KOPT-K1 (cell line): ENCODE results near the gene TCF12.

Source experiments
- H3K27ac ChIP-seq: fragments of 200-600 bp; sonication (generic); 2 replicates; pipeline ENCODE4 v1.5.1; 2016; ENCODE audit warnings: antibody characterized with exemption, mild to moderate bottlenecking, low read depth, low read length; ENCODE audit not compliant: poor library complexity, severe bottlenecking
- H3K36me3 ChIP-seq: fragments of 200-600 bp; sonication (generic); 2 replicates; pipeline ENCODE4 v1.5.1; 2017; ENCODE audit warnings: antibody characterized with exemption, mild to moderate bottlenecking, low read length, moderate library complexity; ENCODE audit not compliant: insufficient read depth
- H3K9me3 ChIP-seq: fragments of 200-600 bp; sonication (generic); 2 replicates; pipeline ENCODE4 v1.5.1; 2017; ENCODE audit warnings: antibody characterized with exemption, low read length, mild to moderate bottlenecking; ENCODE audit not compliant: insufficient read depth, poor library complexity, severe bottlenecking

TCF12 gene

DNA sequence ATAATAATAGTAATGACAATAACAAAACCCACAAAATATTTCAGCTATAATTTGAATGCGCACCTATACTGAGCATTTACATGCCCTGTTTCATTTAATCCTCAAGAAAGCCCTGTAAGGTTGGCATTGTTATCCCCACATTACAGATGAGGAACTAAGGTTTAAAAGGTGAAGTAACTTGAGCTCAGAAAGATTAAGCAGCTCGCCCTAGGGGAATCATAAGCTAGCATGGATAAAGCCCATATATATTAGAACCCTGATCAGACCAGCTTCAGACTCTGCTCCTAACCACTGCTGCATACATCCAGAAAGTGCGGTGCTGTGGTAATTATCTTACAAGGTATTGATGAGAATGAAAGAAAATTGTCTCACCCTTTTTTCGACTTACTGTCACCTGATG is 316.7 kb downstream of the TCF12 start:
- peaks cover 77% of the 10 kb centered on the region for H3K36me3 ChIP-seq
- H3K9me3 ChIP-seq = no peaks in the 10 kb centered on the region
- no peak overlapping the region for H3K27ac ChIP-seq

DNA sequence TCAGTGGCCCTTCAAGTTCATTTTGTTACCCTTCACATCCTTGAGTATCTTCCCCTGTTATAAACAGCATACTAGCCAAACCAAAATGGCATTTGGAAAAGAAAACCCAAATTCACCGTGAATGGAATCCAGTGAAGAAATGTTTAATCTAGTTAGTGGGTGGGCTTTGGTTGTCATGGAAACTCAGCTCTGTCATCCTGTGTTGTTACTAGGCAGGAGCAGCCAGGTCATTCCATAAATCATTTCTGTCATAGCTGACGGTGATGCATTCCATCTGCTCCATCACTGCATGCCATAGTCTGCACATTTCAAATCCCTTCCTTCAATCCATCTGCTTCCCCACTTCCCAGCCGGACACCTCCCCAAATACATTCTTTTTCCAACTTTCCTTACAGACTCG is 317.4 kb downstream of the TCF12 start:
- H3K27ac ChIP-seq = no peak overlapping the region
- H3K36me3 ChIP-seq = peaks cover 83% of the 10 kb centered on the region

DNA sequence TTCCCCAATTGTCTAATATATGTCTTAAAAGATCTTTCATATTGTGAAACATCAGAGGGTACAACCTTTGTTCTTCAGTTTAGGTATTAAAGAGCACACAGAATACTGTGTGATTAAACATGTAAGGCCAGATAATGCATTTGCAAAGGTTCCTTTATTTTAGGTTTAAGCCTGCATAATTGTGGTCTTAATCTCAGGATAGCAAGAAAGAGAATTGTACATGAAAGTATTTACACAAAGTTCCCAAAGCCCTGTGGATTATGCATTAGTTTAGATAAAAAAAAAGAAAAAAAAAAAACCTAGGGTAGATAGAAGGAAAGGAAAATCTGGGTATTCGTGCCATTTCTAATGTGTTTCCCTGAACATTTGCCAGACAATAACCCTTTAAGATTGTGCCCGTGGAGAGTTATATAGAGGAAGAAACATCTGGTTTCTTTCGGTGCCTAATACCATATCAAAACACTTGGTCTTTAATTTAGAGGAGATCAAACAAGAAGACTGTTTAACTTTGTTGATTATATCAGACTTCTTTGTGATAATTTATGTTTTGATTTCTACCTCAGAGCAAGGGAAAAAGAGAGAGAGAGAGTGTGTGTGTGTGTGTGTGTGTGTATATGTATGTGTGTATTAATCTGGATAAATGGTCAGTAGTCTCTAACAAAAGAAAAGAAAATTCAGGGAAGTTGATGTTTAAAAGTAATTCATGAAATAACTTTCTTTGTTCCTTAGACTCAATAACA is 318.3 kb downstream of the TCF12 start:
- no peaks in the 10 kb centered on the region for H3K9me3 ChIP-seq
- no peak overlapping the region for H3K27ac ChIP-seq
- peaks cover 85% of the 10 kb centered on the region for H3K36me3 ChIP-seq

More for the DNA sequence above, 317.4 kb downstream of the TCF12 start:
- H3K9me3 ChIP-seq = no peaks in the 10 kb centered on the region

DNA sequence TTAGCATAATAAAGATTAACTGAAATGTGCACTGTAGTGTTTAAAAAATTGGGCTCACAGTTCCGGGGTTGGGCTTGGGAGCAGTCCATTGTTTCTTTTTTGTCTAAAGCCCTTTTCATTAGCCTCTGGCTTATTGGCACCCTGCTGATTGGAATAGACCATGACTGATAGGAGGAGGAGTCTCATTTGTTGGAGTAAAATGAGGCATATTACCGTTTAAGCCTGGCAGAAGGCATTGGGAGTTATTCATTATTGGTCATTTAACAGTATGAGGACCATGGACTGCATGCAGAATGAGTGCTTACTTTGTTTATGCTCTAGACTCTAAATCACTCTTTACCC is 318.8 kb downstream of the TCF12 start:
- Histone ChIP-seq H3K9me3 (no peaks in the 10 kb centered on the region), H3K36me3 (peaks cover 79% of the 10 kb centered on the region), H3K27ac (no peak overlapping the region)

DNA sequence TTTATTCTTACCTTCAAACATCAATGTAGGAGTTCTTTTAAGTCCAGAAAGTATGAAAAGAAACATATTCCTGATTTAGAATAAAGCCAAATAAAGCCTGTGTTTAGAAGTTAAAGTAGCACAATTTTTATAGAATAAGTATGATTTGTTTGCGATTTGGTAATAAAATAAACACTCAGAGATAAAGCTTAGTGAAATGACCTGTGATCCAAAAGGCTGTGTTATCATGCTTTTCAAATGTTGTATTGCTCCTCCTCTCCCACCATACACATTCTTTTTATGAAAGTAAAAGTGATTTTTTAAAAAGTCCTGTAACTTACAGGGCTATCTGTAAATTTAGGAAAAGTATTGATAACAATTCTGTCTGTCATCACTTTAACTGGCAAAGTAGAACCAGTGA is 319.2 kb downstream of the TCF12 start:
- Histone ChIP-seq H3K9me3 (no peaks in the 10 kb centered on the region), H3K36me3 (peaks cover 75% of the 10 kb centered on the region), H3K27ac (no peak overlapping the region)

DNA sequence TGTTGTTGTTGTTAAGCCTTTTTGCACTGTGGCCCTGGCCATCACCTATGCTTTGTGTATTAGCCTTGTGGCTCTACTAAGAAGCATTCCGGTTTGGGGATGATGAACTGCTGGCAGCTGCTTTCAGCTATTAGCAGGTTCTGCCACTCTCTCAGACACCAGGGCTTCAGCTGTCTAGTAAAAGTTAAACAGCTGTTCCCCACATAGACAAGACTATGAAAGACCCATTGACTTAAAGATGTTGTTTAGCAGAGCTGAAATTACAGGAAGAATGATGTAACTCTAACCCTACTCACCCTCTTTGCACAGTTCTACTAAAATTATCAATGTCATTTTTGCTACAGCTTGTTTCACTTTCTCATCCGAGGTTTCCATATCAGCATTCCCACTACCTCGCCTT is 326.7 kb downstream of the TCF12 start:
- Histone ChIP-seq H3K9me3 (no peaks in the 10 kb centered on the region), H3K36me3 (peaks cover 66% of the 10 kb centered on the region), H3K27ac (no peak overlapping the region)

- Histone ChIP-seq H3K9me3 (no peaks in the 10 kb centered on the region), H3K36me3 (peaks cover 66% of the 10 kb centered on the region), H3K27ac (no peak overlapping the region)
These were observed 327.3 kb downstream of the TCF12 start for GRCh38 chr15:57245714-57246113.

DNA sequence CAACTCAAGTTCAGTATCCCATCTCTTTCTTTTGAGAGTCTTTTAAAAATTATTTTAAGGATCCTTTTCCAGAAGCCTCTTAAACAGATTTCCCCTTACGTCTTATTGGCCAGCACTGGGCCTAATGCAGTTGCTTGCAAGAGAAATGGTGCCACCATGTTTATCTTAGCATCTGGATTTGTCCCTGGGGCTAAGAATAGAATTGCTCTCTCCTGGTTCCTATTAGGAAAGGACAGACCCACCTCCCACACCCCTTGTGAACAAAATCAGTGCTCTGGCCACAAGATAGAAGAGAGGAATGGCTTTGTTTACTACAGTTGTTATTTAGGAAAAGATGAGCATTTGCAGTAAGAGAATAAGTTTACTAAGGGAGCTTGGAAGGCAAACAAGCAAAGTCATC is 329.6 kb downstream of the TCF12 start:
- Histone ChIP-seq H3K9me3 (no peaks in the 10 kb centered on the region), H3K27ac (no peak overlapping the region), H3K36me3 (peaks cover 84% of the 10 kb centered on the region)

DNA sequence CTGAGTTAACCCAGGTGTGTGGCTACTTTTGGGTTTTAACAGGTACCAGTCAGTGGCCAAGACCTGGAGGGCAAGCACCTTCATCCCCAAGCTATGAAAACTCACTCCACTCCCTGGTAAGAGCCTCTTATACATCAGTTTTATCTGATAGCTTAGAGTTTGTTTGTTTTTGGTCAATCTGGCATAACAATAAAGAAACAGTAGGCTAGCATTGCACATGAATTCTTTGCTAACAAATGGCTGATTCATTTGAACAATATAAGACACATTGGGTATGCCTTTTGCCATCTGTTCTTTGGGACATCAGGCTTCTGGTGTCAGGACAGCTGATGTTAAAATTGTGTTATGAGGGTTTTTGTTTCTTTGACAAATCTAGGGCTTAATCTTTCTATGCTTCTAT is 332.9 kb downstream of the TCF12 start:
- Histone ChIP-seq H3K9me3 (no peaks in the 10 kb centered on the region), H3K27ac (no peak overlapping the region), H3K36me3 (peaks cover 80% of the 10 kb centered on the region)

- H3K36me3 ChIP-seq = peaks cover 79% of the 10 kb centered on the region
These were observed 333.5 kb downstream of the TCF12 start for GRCh38 chr15:57251941-57252340.

DNA sequence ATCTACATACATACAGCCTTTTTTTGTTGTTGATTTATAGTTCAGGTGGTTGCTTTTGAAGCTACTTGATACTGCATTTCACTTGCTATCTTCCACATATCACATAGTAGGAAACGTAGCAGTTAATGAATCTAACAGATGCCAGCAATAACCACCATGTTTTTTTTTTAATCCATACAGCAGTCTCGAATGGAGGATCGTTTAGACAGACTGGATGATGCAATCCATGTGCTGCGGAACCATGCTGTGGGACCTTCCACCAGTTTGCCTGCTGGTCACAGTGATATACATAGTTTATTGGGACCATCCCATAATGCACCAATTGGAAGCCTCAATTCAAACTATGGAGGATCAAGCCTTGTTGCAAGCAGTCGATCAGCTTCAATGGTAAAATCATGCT is 334.6 kb downstream of the TCF12 start:
- Histone ChIP-seq H3K9me3 (no peaks in the 10 kb centered on the region), H3K36me3 (peaks cover 78% of the 10 kb centered on the region), H3K27ac (no peak overlapping the region)

More at GRCh38 chr15:57251941-57252340, 333.5 kb downstream of the TCF12 start:
- no peak overlapping the region for H3K27ac ChIP-seq
- H3K9me3 ChIP-seq = no peaks in the 10 kb centered on the region

DNA sequence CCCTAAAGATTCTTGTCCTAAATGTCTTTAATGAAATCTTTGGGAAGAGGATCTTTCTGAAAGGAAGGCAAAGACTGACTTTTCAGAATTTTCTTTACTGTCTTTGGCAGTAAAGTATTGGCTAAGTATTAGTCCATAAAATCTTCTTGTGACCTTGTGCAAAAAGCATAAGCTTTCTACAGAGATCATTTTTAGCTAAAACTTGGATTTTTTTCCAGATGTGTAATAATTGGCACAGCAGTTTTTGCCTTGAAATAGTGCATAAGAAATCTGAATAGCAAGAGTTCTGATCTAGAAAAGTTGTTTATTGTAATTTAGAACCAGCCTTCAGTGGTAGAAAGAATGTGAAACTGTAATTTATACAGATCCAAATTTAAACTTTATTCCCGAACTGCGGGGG is 335.1 kb downstream of the TCF12 start:
- peaks cover 78% of the 10 kb centered on the region for H3K36me3 ChIP-seq
- H3K27ac ChIP-seq = no peak overlapping the region
- no peaks in the 10 kb centered on the region for H3K9me3 ChIP-seq

DNA sequence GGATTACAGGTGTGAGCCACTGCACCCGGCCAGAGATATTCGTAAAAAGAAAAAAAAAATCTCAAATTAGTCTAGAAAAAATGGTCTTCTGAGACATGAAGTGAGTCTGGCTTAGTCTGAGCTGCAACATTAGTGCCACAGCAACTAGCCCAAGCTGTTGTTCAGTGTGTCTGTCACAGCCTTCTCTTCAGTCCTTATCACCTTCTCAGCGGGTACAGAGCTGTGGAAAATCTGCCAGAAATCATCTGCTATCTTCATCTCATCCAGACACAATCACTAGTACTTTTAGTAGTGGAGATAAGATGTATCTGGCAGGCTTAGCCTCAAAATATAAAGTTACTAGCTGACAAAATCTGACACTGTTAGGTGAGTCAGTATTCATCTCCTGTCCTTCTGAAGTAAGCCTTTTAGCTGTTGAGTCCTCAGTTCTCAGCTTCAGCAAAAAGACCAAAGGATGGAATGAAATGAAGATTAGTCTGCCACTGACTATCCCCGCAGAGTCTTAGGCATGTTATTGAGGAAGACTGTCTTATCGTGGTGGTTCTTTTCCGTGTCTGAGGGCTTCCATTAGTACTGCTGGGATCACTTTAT is 337.4 kb downstream of the TCF12 start:
- peaks cover 72% of the 10 kb centered on the region for H3K36me3 ChIP-seq
- H3K27ac ChIP-seq = no peak overlapping the region
- no peaks in the 10 kb centered on the region for H3K9me3 ChIP-seq

DNA sequence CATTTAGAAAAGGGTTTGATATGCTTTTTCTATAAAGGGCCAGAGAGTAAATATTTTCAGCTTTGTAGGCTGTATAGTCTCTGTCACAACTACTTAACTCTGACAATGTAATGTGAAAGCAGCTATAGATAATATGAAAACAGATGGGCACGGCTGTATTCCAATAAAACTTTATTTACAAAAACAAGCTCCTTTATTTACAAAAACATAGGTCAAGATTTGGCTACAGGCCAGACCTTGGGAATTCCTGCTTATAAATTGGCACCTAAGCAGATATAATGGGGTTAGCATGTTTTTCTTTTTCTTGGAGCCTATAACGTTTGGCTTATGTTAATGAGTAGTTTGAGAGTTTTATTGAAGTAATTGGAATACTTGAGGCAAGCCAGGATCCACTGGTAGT is 338.5 kb downstream of the TCF12 start:
- H3K27ac ChIP-seq = no peak overlapping the region
- peaks cover 67% of the 10 kb centered on the region for H3K36me3 ChIP-seq
- no peaks in the 10 kb centered on the region for H3K9me3 ChIP-seq

DNA sequence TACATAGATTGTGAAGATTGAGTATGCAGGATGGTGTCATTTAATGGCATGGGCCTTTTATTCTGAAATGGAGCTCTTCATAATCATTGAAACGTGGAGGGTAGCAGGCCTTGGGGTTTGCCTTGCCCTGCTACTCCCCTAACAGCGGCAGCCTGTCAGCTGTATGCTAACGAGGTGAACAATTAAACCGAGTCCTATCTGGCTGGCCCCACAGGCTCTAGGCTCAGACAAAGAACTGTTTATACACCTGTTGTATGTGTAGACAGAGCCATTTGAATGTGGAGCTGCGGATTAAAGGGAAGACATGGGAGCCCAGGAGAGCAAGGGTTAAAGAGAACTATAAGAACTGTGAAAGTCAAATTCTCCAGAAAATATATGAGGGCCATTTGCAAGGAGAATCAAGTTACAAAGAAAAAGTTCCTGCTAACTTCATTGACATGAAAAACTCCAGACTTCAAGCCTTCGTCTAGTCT is 341.2 kb downstream of the TCF12 start:
- peaks cover 65% of the 10 kb centered on the region for H3K36me3 ChIP-seq
- no peaks in the 10 kb centered on the region for H3K9me3 ChIP-seq
- H3K27ac ChIP-seq = no peak overlapping the region

DNA sequence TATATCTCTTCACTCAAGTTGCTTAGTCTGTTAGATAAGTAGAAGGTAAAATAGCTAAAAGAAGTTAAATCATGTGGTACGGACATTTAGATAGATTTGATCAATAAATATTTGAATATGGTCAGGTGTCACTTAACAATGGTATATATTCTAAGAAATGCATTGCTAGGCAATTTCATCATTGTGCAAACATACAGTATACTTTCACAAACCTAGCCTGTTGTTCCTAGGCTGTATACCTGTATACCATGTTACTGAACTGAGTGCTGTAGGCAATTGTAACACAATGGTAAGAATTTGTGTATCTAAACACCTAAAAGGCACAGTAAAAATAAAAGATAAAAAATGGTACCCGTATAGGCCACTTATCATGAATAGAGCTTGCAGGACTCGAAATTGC is 345.1 kb downstream of the TCF12 start:
- H3K36me3 ChIP-seq = peaks cover 54% of the 10 kb centered on the region
- no peaks in the 10 kb centered on the region for H3K9me3 ChIP-seq
- no peak overlapping the region for H3K27ac ChIP-seq
